ENCODE results near the gene USP20.

DNA sequence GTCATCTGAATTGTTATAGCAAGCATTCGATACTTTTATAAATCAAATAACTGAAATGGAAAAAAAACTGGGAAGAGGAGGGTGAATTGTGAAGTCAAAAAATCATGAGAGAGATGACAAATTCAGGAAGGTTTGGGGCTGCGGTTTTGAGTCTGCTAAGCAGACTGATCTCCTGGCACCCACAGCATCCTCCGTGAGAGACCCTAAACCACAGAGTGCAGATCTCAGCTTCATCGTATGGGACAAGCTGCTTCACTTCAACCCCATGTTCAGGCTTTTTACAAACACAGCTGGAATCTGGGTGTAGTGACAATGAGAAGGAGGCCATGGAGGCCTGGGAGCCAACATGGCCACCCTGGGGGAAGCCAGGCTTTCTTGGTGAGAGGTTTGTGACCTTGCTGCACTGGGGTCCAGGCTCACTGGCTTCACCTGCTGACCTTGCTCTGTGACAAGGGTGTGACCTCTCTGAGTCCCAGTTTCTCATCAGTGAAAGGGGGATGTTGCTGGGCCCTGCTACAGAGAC, 19.4 kb downstream of the USP20 start:
- TF ChIP-seq, protein P1, sequence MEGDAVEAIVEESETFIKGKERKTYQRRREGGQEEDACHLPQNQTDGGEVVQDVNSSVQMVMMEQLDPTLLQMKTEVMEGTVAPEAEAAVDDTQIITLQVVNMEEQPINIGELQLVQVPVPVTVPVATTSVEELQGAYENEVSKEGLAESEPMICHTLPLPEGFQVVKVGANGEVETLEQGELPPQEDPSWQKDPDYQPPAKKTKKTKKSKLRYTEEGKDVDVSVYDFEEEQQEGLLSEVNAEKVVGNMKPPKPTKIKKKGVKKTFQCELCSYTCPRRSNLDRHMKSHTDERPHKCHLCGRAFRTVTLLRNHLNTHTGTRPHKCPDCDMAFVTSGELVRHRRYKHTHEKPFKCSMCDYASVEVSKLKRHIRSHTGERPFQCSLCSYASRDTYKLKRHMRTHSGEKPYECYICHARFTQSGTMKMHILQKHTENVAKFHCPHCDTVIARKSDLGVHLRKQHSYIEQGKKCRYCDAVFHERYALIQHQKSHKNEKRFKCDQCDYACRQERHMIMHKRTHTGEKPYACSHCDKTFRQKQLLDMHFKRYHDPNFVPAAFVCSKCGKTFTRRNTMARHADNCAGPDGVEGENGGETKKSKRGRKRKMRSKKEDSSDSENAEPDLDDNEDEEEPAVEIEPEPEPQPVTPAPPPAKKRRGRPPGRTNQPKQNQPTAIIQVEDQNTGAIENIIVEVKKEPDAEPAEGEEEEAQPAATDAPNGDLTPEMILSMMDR (IDR thresholded peaks at IDR 0.05 in 2 of 3, conservative IDR thresholded peaks at IDR 0.05 in 1 of 3; ENCODE audit: borderline replicate concordance in 1 of 3, insufficient read depth in 1 of 3, low read depth in 2 of 3, low read length in 2 of 3), result no peak
- no peak for TF ChIP-seq POLR2AphosphoS5 (IDR thresholded peaks at IDR 0.05; ENCODE audit: low read depth, low read length)
- TF ChIP-seq POLR2A (IDR thresholded peaks at IDR 0.05; ENCODE audit: borderline replicate concordance, extremely low read depth, insufficient read depth, insufficient read length), result no peak
- no peak for TF ChIP-seq SIN3A (IDR thresholded peaks at IDR 0.05; ENCODE audit: low read depth)
- TF ChIP-seq, protein P2, sequence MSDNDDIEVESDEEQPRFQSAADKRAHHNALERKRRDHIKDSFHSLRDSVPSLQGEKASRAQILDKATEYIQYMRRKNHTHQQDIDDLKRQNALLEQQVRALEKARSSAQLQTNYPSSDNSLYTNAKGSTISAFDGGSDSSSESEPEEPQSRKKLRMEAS (IDR thresholded peaks at IDR 0.05), result no peak
- TF ChIP-seq EZH2 (IDR thresholded peaks at IDR 0.05), result no peak
- TF ChIP-seq YY1 (IDR thresholded peaks at IDR 0.05; ENCODE audit: extremely low read depth, insufficient replicate concordance, low read depth, low read length), result no peak
- TF ChIP-seq FOSL1 (IDR thresholded peaks at IDR 0.05; ENCODE audit: low read depth), result no peak
- no peak for TF ChIP-seq SP1 (IDR thresholded peaks at IDR 0.05; ENCODE audit: low read depth)
- TF ChIP-seq CEBPB (IDR thresholded peaks at IDR 0.05; ENCODE audit: low read depth), result no peak
- TF ChIP-seq EGR1 (IDR thresholded peaks at IDR 0.05; ENCODE audit: low read depth), result no peak
- TF ChIP-seq RAD21 (IDR thresholded peaks at IDR 0.05; ENCODE audit: low read depth), result no peak
- TF ChIP-seq, protein P3, sequence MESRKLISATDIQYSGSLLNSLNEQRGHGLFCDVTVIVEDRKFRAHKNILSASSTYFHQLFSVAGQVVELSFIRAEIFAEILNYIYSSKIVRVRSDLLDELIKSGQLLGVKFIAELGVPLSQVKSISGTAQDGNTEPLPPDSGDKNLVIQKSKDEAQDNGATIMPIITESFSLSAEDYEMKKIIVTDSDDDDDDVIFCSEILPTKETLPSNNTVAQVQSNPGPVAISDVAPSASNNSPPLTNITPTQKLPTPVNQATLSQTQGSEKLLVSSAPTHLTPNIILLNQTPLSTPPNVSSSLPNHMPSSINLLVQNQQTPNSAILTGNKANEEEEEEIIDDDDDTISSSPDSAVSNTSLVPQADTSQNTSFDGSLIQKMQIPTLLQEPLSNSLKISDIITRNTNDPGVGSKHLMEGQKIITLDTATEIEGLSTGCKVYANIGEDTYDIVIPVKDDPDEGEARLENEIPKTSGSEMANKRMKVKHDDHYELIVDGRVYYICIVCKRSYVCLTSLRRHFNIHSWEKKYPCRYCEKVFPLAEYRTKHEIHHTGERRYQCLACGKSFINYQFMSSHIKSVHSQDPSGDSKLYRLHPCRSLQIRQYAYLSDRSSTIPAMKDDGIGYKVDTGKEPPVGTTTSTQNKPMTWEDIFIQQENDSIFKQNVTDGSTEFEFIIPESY (IDR thresholded peaks at IDR 0.05; ENCODE audit: extremely low read depth, insufficient replicate concordance, low read length), result no peak

Measured in HCT116 (cell line).